HEK293 (cell line): Measurements from ENCODE around the gene PRSS22.

Experiments used
- GFI1B ChIP-seq: fragments of 450-650 bp; formaldehyde crosslinking; IDR thresholded peaks from 2 replicates; pipeline ENCODE4 v1.5.1; 2016; ENCODE audit warnings: missing biosample characterization, missing genetic modification characterization
- GLIS1 ChIP-seq: fragments of 450-650 bp; formaldehyde crosslinking; IDR thresholded peaks from 2 replicates; pipeline ENCODE4 v1.5.1; 2016; ENCODE audit warnings: missing biosample characterization, missing genetic modification characterization
- HOXA7 ChIP-seq: sonication (generic); formaldehyde crosslinking; IDR thresholded peaks from 2 replicates; pipeline ENCODE4 v1.8.1; 2022; ENCODE audit warnings: missing genetic modification reagents, borderline replicate concordance
- HOXD13 ChIP-seq: sonication (generic); formaldehyde crosslinking; IDR thresholded peaks from 2 replicates; pipeline ENCODE4 v1.8.0; 2022; ENCODE audit warnings: missing genetic modification reagents, borderline replicate concordance
- KLF1 ChIP-seq: fragments of 450-650 bp; formaldehyde crosslinking; IDR thresholded peaks from 2 replicates; pipeline ENCODE4 v1.5.1; 2016; ENCODE audit warnings: missing biosample characterization, missing genetic modification characterization
- PRDM4 ChIP-seq: fragments of 450-650 bp; formaldehyde crosslinking; IDR thresholded peaks from 2 replicates; pipeline ENCODE4 v1.5.1; 2017; ENCODE audit warnings: missing biosample characterization, missing genetic modification characterization
- ZBTB1 ChIP-seq: fragments of 450-650 bp; formaldehyde crosslinking; IDR thresholded peaks from 2 replicates; pipeline ENCODE4 v1.5.1; 2016; ENCODE audit warnings: missing biosample characterization, missing genetic modification characterization
- ZBTB26 ChIP-seq: fragments of 450-650 bp; formaldehyde crosslinking; optimal IDR thresholded peaks from 2 replicates; pipeline ENCODE3; 2016; ENCODE audit warnings: missing biosample characterization, mild to moderate bottlenecking, missing genetic modification characterization
- ZFHX2 ChIP-seq: fragments of 450-650 bp; formaldehyde crosslinking; conservative IDR thresholded peaks from 2 replicates; pipeline ENCODE4 v1.5.1; 2016; ENCODE audit warnings: missing biosample characterization, missing genetic modification characterization
- ZIC2 ChIP-seq: fragments of 450-650 bp; formaldehyde crosslinking; IDR thresholded peaks from 2 replicates; pipeline ENCODE4 v1.5.1; 2016; ENCODE audit warnings: missing biosample characterization, missing genetic modification characterization
- ZNF112 ChIP-seq: fragments of 450-650 bp; formaldehyde crosslinking; IDR thresholded peaks from 2 replicates; pipeline ENCODE4 v1.5.0; 2017; ENCODE audit warnings: missing biosample characterization, missing genetic modification characterization
- ZNF214 ChIP-seq: fragments of 450-650 bp; formaldehyde crosslinking; IDR thresholded peaks from 2 replicates; pipeline ENCODE4 v1.5.1; 2017; ENCODE audit warnings: missing biosample characterization, mild to moderate bottlenecking, missing genetic modification characterization, borderline replicate concordance
- ZNF239 ChIP-seq: fragments of 450-650 bp; formaldehyde crosslinking; IDR thresholded peaks from 2 replicates; pipeline ENCODE4 v1.5.1; 2016; ENCODE audit warnings: missing biosample characterization, missing genetic modification characterization
- ZNF266 ChIP-seq: fragments of 450-650 bp; formaldehyde crosslinking; IDR thresholded peaks from 2 replicates; pipeline ENCODE4 v1.5.1; 2016; ENCODE audit warnings: missing biosample characterization, missing genetic modification characterization, low read depth
- ZNF548 ChIP-seq: fragments of 450-650 bp; formaldehyde crosslinking; IDR thresholded peaks from 2 replicates; pipeline ENCODE4 v1.5.1; 2016; ENCODE audit warnings: missing biosample characterization, missing genetic modification characterization
- ZNF645 ChIP-seq: fragments of 450-650 bp; formaldehyde crosslinking; IDR thresholded peaks from 2 replicates; pipeline ENCODE4; 2016; ENCODE audit warnings: missing biosample characterization, missing genetic modification characterization
- ZNF692 ChIP-seq: fragments of 450-650 bp; formaldehyde crosslinking; IDR thresholded peaks from 2 replicates; pipeline ENCODE4 v1.5.1; 2016; ENCODE audit warnings: missing biosample characterization, missing genetic modification characterization
- ZNF843 ChIP-seq: fragments of 450-650 bp; formaldehyde crosslinking; IDR thresholded peaks from 2 replicates; pipeline ENCODE4 v1.5.1; 2016; ENCODE audit warnings: missing biosample characterization, missing genetic modification characterization
- ZSCAN16 ChIP-seq: fragments of 450-650 bp; formaldehyde crosslinking; IDR thresholded peaks from 2 replicates; pipeline ENCODE4 v1.5.1; 2016; ENCODE audit warnings: missing biosample characterization, missing genetic modification characterization
- ZSCAN18 ChIP-seq: fragments of 450-650 bp; formaldehyde crosslinking; IDR thresholded peaks from 2 replicates; pipeline ENCODE4 v1.5.1; 2016; ENCODE audit warnings: missing biosample characterization, missing genetic modification characterization

PRSS22 gene

GRCh38 chr16:2883458-2883908 is 25.5 kb upstream of the PRSS22 start (continued):
- TF ChIP-seq HOXD13 (CRISPR knock-in tag) (no peak), ZNF645 (0 out of 2 replicates have a peak, but pooled peaks have one; percentile 35), GFI1B (tag by site-specific recombination) (no peak), ZNF239 (tag by site-specific recombination) (0 out of 2 replicates have a peak, but pooled peaks have one; percentile 50), ZFHX2 (tag by site-specific recombination) (peak; percentile 86), ZBTB26 (tag by site-specific recombination) (peak; percentile 63), GLIS1 (tag by site-specific recombination) (0 out of 2 replicates have a peak, but pooled peaks have one; percentile 61), ZNF843 (tag by site-specific recombination) (no peak), ZIC2 (tag by site-specific recombination) (peak; percentile 38), PRDM4 (tag by site-specific recombination) (0 out of 2 replicates have a peak, but pooled peaks have one; percentile 36), ZBTB1 (0 out of 2 replicates have a peak, but pooled peaks have one; percentile 37), ZNF266 (tag by site-specific recombination) (no peak), ZNF692 (tag by site-specific recombination) (peak; percentile 11; the same call in 1 of the 2 replicates), ZSCAN18 (tag by site-specific recombination) (peak; percentile 60; the same call in 1 of the 2 replicates), HOXA7 (no peak), KLF1 (tag by site-specific recombination) (0 out of 2 replicates have a peak, but pooled peaks have one; percentile 4), ZNF214 (tag by site-specific recombination) (no peak), ZSCAN16 (tag by site-specific recombination) (0 out of 2 replicates have a peak, but pooled peaks have one; percentile 19), ZNF548 (tag by site-specific recombination) (0 out of 2 replicates have a peak, but pooled peaks have one; percentile 13), ZNF112 (tag by site-specific recombination) (no peak)
